ENCODE results near the gene IRX4.

IRX4 gene

DNA sequence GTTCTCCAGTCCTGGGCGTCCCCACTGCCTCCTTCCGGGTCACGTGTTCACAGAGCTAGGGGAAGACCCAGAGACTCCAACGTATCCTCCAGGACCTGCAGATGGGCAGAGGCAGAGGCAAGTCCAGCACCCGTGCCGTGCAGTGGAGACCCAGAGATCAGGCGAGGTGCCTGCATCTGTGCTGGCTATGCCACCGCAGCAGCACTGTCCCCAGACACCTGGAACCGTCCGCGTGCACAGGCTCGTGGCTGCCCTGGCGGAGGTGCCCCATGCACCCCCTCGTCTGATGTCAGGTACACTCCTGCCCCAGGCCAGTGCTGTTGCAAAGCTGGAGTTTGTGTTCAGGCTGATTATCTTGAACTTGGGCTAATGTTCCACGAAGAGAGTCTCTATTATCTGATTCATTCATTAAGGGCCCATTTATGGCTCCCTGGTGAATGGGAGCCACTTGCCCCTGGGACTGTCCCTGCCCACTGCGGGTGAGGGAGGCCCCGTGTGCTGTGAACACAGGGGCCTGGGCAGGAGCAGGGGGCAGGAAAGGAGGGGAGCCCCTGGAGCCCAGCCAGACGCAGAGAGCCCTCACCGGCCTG, 13.7 kb downstream of the IRX4 start:
- in situ Hi-C loops (cut with HindIII; ENCODE audit: low sequenced_read_pairs), result no loop called here
- DNase-seq (ENCODE audit: low read depth, low spot score), result no peak
- TF ChIP-seq, protein P1, sequence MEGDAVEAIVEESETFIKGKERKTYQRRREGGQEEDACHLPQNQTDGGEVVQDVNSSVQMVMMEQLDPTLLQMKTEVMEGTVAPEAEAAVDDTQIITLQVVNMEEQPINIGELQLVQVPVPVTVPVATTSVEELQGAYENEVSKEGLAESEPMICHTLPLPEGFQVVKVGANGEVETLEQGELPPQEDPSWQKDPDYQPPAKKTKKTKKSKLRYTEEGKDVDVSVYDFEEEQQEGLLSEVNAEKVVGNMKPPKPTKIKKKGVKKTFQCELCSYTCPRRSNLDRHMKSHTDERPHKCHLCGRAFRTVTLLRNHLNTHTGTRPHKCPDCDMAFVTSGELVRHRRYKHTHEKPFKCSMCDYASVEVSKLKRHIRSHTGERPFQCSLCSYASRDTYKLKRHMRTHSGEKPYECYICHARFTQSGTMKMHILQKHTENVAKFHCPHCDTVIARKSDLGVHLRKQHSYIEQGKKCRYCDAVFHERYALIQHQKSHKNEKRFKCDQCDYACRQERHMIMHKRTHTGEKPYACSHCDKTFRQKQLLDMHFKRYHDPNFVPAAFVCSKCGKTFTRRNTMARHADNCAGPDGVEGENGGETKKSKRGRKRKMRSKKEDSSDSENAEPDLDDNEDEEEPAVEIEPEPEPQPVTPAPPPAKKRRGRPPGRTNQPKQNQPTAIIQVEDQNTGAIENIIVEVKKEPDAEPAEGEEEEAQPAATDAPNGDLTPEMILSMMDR (IDR thresholded peaks at IDR 0.05; ENCODE audit: low read depth, low read length), result no peak
- no peak overlapping the region for H3K4me3 ChIP-seq (ENCODE audit: low read depth, low read length)

DNA sequence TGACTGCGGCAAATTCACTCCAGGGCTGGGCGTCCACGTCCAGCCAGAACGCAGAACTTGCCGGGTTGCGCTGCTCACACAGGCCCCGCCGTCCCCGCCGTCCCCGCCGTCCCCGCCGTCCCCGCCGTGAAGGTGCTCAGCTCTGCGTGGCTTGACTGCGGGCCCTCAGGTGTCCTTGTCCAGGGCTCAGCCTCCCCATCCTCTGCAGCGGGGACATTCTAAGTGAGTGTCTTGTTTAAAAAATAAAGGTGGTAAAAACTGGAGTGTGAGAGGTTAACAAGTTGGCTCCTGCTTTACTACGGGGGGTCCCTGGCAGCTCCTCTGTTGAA, 14.9 kb downstream of the IRX4 start:
- in situ Hi-C loops (cut with HindIII; ENCODE audit: low sequenced_read_pairs), result no loop called here
- H3K4me3 ChIP-seq (ENCODE audit: low read depth, low read length), result no peak overlapping the region
- TF ChIP-seq, protein P1 (IDR thresholded peaks at IDR 0.05; ENCODE audit: low read depth, low read length), result no peak
- DNase-seq (ENCODE audit: low read depth, low spot score), result no peak

DNA sequence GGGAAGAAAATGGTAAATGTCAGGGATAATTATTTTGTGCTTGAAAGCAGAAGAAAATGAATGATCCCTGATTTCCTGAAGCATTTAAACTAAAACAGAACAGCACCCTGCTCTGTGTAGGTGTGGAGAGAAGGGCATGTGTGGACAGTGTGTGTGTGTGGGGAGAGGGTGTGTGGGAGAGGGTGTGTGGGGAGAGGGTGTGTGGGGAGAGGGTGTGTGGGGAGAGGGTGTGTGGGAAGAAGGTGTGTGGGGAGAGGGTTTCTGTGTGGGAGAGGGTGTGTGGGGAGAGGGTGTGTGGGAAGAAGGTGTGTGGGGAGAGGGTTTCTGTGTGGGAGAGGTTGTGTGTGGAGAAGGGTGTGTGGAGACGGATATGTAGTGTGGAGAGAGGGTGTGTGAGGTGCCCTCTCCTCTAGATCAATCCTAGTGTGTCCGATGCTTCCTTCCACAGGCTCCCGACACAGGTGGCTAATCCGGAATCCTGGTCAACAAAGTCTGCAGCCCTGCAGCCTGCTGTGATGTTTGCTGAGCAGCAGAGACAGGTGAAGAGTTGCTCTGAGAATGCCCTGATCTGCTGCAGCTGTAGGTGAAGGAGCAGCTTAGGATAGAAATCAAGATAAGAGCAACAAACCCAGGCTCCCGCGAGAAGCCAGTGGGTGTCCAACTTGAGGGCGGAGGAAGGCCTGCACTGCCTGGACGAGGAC, 15.5 kb downstream of the IRX4 start:
- in situ Hi-C loops (cut with HindIII; ENCODE audit: low sequenced_read_pairs), result no loop called here
- H3K4me3 ChIP-seq (ENCODE audit: low read depth, low read length), result no peak overlapping the region
- TF ChIP-seq, protein P1 (IDR thresholded peaks at IDR 0.05; ENCODE audit: low read depth, low read length), result no peak
- no peak for DNase-seq (ENCODE audit: low read depth, low spot score)

DNA sequence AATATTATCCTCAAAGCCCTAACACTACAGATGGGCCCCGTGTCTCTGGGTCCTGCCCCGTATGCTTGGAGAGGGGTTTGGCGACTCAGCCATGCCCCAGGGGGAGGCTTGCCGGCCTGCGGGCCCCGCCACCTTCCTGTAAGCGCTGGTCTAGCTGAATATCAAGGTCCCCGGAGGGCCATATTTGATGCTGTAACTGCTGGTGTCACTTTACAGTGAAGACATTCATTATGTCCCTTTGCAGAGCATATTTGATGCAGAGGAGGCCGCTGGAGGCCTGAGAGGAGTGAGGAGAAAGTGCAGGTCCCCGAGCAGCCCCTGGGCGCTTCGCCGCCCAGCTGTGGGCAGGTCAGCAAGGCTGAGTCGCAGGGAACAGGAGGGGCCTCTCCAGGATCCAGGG, 16.8 kb downstream of the IRX4 start:
- no peak for DNase-seq (ENCODE audit: low read depth, low spot score)
- no peak overlapping the region for H3K4me3 ChIP-seq (ENCODE audit: low read depth, low read length)
- in situ Hi-C loops (cut with HindIII; ENCODE audit: low sequenced_read_pairs), result no loop called here
- TF ChIP-seq, protein P1 (IDR thresholded peaks at IDR 0.05; ENCODE audit: low read depth, low read length), result no peak

DNA sequence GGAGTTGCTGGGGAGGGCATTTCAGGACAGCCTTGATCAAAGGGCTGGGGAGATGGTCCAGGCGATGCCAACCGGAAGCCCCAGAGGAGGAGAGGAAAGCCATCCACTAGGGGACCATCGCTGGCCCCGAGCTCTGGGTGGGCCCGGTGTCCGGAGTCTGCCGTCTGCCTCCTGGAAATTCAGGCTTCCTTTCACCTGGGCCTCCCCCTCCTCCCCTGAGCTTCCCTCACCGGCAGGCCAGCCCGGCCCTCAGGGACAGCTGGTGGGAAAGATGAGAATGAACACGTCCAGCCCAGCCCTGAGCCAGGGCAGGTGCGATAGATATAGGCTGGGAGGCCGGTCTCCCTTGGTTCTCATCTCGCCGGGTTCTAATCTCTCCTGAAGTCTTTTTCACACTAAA, 17.2 kb downstream of the IRX4 start:
- no peak for DNase-seq (ENCODE audit: low read depth, low spot score)
- TF ChIP-seq, protein P1 (IDR thresholded peaks at IDR 0.05; ENCODE audit: low read depth, low read length), result no peak
- in situ Hi-C loops (cut with HindIII; ENCODE audit: low sequenced_read_pairs), result no loop called here
- H3K4me3 ChIP-seq (ENCODE audit: low read depth, low read length), result no peak overlapping the region

DNA sequence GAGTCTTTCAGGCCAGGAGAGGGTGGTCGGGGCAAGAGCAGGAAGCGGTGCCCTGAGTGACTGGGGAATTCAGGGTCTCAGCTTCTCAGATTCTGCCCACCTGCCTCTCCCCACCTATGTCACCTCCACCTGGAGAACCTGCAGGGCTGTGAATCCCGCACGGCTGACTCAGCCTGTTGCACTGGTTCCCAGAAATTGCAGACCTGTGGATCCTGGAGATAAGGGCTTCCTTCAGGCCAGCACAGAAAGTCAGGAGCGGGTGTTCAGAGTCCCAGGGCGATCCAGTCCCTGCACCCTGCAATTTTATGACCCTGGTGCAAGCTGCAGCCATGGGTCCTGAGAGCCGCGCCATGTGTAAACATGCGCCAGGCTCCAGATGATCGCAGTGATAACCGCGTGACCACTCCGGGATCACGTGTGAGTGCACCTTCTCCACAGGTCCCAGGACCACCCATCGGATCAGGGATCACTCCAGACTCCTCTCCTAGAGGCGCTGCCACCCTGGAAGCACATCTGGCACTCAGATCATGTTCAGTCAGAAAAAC, 17.8 kb downstream of the IRX4 start:
- DNase-seq (ENCODE audit: low read depth, low spot score), result no peak
- no peak overlapping the region for H3K4me3 ChIP-seq (ENCODE audit: low read depth, low read length)
- TF ChIP-seq, protein P1 (IDR thresholded peaks at IDR 0.05; ENCODE audit: low read depth, low read length), result no peak
- in situ Hi-C loops (cut with HindIII; ENCODE audit: low sequenced_read_pairs), result no loop called here
